ENCODE data around the gene GTPBP6.
"Not testable (repeated sequence)": the region's sequence is repeated elsewhere in the genome, so short reads cannot be mapped to it uniquely, and the experiment has no call there.

GTPBP6 gene

DNA sequence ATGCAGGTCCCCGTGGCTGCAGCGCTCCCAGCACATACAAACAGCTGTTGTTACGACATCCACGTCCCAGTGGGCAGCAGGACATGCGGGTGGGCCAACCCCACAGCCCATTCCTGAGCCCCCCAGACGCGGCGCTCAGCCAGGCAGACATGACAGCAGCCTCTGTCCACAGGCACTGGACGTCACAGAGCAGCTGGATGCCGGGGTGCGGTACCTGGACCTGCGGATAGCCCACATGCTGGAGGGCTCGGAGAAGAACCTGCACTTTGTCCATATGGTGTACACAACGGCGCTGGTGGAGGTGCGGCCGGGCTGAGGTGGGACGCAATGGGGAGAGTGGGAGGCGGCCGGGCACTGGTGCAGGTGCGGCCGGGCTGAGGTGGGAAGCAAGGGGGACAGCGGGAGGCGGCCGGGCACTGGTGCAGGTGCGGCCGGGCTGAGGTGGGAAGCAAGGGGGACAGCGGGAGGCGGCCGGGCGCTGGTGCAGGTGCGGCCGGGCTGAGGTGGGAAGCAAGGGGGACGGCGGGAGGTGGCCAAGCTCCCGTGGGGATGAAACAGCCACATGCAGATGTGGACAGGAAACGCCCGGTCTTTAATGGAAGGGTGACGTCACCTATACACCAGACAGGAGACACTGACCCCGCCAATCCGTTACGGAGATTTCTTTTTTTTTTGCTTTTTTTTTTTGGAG, 28.0 kb downstream of the GTPBP6 start:
- DNase-seq, result no peak

DNA sequence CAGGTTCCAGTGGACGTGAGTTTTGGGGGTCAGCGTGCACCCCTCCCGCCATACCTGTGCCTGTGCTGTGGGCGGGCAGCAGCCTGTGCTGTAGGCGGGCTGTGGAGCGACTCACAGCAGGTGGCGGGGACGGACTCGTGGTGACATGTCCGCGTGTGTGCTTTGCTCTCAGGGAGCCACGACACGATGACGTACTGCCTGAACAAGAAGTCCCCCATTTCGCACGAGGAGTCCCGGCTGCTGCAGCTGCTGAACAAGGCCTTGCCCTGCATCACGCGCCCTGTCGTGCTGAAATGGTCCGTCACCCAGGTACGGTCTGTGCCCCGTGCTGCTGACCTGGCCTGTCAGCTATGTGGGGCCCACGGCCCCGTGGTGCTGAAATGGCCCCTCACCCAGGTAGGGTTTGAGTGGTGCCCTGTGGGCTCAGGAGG, 30.0 kb downstream of the GTPBP6 start:
- no peak for DNase-seq

DNA sequence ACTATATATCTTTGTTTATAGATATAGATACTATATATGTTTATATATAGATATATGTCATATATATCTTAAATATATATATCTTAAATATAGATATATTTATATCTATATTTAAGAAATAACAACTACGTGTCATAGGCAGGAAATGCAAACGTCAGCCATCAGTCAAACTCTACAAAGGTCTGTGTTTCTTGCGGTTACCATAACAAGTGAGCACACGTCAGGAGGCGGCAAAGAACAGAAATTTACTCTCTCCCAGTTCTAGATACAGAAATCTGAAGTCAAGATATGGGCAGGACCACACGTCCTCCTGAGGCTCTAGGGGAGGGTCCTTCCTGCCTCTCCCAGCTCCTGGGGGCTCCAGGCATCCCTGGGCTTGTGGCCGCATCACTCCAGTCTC, 30.9 kb downstream of the GTPBP6 start:
- no peak for DNase-seq

DNA sequence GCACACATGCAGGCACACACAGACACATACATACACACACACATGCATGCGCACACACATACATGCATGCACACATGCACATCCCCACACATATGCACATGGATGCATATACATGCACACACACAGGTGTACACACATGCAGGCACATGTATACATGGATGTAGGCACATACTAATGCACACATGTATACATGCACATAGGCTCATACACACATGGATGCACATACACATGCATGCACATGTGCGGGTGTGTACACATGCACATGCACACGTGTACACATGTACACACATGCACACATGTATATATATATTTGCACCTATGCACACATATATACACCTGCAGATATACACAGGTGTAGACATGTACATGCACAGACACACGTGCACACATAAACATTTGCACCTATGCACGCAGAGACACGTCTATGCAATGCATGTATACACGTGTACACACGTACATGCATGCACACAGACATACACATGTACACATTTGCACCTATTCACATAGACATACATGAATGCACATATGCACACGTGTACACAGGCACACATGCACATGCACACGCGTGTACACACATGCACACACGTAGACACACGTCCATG, 33.4 kb downstream of the GTPBP6 start:
- DNase-seq, result no peak

DNA sequence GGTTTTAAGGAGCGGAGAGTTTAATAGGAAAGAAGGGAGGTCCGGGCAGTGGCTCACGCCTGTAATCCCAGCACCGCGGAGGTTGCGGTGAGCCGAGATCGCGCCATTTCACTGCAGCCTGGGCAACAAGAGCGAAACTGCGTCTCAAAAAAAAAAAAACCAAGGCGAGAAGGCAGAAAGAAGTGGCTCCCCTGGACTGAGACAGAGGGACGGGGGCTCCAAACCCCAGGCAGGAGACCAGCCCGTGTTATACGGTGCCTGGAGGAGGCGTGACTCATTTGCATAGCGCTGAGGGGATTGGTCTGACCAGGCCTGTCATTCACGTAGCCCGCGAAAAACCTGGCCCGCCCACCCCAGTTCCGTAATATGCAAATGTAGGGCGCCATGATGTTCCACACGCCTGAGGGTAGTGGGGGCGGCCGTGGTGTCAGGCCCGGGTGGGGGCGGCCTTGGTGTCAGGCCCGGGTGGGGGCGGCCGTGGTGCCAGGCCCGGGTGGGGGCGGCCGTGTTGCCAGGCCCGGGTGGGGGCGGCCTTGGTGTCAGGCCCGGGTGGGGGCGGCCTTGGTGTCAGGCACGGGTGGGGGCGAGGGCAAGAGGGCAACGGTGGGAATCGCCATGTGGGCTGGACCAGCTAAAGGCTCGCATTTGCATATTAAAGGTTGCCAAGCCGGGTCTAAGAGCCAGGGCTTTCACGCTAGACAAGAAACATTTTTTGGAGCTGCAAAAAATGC, 35.3 kb downstream of the GTPBP6 start:
- no peak for DNase-seq

DNA sequence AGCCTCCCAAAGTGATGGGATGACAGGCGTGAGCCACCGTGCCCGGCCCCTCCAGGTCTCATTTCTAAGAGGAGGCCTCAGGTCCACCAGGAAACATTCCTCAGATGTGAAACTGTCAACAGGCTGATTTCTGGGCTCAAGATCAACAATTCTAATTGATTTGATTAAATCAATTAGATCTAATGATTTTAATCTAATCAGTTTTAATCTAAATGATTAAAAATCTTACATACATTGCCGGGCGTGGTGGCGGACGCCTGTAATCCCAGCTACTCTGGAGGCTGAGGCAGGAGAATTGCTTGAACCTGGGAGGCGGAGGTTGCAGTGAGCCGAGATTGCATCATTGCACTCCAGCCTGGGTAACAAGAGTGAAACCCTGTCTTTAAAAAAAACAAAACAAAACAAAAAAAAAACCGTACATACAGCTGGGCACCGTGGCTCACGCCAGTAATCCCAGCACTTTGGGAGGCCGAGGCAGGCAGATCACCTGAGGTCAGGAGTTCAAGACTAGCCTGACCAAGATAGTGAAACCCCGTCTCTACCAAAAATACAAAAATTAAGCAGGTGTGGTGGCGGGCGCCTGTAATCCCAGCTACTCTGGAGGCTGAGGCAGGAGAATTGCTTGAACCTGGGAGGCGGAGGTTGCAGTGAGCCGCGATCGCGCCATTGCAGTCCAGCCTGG, 36.5 kb downstream of the GTPBP6 start:
- not testable (repeated sequence) for DNase-seq

DNA sequence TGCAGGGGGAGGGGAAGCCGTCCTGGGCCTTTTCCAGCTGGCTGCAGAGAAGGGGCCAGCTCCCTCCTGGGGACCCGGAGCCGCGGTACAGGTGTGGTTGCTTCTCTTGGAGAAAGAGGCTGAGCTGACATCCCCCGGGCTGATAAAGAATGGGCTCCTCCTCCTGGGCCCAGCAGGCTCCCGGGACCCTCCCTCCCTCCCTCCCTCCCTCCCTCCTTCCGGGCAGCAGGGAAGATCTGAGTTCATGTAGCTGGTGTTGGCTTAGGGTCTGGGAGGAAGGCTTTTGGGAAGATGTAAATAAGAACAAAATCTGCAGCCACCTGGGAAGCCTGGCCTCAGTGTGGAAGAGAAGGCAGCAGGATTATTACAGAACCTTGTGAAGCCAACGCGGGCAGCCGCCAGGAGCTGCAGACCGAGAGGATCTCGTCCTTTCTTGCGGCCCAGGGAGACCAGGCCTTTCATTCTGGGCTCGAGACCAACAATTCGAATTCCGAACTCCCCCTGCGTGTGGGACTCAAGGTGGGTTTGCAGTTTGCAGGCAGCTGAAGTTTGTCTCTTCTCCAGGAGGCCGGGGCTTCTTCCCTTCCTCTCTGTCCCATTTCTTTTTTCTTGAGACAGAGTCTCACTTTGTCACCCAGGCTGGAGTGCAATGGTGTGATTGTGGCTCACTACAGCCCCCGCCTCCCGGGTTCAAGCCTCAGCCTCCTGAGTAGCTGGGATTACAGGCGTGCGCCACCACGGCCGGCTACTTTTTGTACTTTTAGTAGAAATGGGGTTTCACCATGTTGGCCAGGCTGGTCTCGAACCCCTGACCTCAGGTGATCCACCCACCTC, 37.2 kb downstream of the GTPBP6 start, which contains the start of gene PLCXD1:
Gene PLCXD1 (plus strand): TSS at position 216 of the 834 bp plus-strand sequence. CDS start 2,807 bp downstream, outside the sequence.
- DNase-seq, result no peak

DNA sequence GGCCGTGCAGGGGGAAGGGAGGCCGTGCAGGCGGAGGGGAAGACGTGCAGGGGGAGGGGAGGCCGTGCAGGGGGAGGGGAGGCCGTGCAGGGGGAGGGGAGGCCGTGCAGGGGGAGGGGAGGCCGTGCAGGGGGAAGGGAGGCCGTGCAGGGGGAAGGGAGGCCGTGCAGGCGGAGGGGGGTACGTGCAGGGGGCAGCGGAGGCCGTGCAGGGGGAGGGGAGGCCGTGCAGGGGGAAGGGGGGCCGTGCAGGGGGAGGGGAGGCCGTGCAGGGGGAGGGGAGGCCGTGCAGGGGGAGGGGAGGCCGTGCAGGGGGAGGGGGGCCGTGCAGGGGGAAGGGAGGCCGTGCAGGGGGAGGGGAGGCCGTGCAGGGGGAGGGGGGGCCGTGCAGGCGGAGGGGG, 37.9 kb downstream of the GTPBP6 start:
- DNase-seq, result not testable (repeated sequence)

DNA sequence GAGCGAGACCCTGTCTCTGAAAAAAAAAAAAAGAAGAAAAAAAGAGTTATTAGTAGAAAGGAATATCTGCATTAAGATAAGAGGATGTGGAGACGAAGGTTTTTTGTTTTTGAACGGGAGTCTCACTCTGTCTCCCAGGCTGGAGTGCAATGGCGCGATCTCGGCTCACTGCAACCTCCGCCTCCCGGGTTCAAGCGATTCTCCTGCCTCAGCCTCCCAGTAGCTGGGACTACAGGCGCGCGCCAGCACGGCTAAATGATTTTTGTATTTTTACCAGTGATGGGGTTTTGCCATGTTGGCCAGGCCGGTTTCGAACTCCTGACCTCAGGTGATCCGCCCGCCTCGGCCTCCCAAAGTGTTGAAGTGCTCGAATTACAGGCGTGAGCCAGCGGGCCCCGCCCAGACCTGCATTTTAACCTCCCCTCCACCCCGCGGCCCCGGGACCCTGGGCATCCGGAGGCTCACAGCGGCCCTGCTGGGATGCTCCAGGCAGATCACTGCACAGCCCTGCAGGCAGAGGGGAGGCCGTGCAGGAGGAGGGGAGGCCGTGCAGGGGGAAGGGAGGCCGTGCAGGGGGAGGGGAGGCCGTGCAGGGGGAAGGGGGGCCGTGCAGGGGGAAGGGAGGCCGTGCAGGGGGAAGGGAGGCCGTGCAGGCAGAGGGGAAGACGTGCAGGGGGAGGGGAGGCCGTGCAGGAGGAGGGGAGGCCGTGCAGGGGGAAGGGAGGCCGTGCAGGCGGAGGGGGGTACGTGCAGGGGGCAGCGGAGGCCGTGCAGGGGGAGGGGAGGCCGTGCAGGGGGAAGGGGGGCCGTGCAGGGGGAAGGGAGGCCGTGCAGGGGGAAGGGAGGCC, 38.6 kb downstream of the GTPBP6 start:
- not testable (repeated sequence) for DNase-seq

DNA sequence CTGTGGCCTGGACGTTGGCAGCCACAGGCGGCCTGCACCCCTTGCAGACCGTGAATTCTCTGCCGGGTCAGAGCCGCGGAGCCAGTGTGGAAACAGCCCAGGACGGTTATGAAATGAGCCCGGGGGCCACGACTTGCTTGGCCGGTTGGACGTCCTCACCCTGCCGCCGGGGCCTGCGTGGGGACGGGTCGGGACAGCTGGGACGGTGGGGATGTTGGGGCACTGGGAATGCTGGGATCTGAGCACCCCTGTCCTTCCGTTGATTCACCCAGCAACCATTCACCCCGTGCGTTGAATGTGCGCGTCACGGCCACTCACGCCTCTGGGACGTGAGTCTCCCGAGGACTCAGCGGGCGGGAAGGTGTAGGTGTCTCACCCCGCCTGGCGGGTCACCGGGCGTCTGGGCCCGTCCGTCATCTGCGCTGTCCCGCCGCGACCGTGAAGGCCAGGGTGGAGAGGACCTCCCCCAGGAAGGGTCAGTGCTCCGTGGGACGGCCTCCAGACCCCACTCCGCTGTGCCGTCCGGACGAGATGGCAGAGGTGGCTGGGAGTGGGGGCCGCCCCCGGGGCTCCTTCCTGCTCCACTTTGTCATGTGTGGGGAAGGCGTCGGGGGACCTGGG, 41.9 kb downstream of the GTPBP6 start:
- DNase-seq, result no peak

DNA sequence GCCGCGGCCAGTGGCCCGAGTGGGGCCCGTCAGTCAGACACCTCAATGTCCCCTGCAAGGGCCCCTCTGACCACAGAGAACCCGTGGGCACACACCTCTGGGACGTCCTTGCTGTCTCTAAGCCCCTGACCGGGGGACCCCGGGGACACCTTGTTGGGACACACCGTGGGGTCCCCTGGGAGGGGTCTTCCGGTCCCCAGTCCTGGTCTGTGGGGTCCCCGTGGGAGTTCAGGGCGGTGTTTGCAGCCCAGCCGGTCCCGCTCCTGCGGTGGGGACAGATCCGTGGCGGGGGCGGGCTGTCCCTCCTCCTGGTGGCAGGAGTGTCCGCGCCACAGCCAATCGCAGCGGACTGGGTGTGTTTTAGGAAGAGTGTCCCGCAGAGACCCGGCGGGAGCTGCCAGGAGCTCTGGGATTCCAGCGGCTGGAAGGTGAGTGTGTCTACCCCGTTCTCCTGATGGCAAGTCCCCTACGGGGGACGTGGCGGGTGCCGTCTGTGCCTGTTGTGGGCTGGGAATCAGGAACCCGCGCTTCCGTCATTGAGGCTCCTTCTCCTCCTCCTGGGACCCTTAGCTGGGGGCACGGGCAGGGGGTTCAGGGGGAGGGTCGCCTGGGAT, 42.5 kb downstream of the GTPBP6 start:
- DNase-seq, result no peak

DNA sequence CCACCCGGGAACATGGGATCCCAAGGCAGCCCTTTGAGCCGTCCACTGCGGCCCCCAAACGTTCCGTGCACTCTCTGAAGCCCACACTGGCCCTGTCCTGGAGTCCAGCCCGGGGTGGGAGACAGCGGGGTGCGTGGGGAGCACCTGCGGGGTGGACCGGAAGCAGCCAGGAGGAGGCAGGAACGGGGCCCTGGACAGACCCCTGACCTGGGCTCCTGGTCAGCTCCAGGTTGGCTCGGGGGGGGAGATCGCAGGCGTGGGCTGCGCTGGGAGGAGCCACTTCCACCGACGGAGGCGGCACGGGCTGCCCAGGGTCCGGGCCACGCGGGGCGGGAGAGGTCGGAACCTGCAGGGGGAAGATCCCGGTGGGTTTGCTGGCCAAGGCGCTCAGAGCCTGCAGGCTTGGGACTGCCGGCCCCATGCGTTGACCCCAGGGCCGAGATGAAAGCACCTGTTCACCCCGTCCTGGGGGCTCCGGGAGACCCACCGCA, 43.1 kb downstream of the GTPBP6 start:
- DNase-seq, result no peak

DNA sequence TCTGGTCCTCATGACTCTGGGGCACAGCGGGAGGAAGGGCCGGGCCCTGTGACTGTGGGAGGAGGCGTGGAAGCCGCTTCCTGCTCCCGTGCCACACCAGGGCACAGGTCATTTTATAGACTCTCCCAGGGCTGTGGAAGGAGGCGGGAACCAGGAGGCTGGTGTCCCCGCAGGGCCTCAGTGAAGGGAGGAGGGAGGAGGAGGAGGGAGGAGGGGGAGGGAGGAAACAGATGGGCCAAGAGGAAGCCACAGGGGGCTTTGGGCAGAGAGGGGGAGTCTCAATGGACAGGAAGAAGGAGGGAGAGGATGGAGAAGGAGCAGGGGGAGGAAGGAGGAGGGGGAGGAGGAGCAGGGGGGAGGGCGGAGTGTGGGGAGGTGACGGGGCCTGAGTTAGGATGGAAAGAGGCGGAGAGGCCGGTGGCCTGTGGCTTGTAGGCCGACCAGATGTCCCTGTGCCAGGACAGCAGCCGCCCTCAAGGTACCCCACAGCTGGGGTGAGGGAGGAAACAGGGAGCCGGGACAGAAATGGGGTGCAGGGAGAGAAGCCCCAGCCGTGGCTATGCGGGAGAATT, 43.6 kb downstream of the GTPBP6 start:
- DNase-seq, result no peak

DNA sequence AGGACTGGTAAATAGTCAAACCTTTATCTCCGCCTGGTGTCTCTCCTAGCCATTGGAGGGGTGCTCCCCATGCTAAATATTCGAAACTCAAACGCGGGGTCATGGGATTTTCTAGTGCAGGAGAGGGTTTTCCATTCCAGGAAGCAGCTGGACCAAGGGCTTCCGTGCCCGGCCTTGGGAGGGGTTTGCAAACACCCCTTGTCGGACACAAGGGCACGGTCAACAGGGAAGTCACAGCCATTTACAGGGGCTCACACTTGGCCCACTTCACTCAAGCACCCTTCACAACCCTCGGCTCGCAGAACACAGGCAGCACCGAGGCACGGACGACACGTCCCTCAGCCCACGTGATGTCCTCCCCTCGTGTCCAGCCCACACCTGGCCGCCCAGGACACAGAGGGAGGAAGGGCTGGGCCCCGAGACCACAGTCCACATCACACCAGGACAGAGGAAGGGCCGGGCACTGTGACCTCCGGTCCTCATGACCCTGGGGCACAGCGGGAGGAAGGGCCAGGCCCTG, 47.7 kb downstream of the GTPBP6 start:
- no peak for DNase-seq

DNA sequence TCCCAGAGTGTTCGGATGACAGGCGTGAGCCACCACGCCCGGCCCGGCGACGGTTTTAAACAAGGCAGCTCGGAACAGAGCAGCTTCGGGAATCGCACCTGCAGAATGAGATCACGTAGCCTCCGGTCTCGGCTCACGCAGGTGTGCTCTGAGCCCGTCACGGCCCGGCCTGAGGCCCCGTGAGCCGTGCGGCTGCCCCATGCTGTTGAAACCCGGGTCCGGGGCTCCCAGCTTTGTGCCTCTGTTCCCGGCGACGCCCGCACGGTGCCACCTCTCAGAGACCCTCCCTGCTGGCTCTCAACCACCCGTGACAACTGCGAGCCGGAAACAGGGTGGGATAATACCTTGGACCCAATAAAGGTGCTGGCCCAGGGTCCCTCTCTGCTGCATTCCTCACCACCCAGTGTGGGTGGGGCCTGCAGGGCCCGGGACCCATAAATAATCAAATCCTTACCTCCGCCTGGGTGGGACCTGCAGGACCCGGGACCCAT, 50.8 kb downstream of the GTPBP6 start:
- DNase-seq, result no peak

DNA sequence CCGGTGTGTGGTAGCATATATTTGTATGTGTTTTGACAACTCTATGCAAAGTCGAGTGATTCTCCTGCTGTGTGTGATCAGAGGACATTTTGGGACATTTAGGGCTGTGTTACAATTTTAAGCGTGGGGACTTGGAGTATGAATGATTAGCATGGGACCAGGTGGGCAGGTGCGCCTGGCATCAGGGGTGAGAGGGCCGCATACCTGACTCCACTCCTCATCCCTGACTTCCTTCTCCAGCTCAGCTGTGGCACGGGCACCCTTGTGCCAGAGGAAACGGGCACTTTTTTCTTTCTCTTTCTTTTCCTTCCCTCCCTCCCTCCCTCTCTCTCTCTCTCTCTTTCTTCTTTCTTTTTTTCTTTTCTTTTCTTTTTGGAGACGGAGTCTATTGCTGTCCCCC, 53.1 kb downstream of the GTPBP6 start:
- no peak for DNase-seq

DNA sequence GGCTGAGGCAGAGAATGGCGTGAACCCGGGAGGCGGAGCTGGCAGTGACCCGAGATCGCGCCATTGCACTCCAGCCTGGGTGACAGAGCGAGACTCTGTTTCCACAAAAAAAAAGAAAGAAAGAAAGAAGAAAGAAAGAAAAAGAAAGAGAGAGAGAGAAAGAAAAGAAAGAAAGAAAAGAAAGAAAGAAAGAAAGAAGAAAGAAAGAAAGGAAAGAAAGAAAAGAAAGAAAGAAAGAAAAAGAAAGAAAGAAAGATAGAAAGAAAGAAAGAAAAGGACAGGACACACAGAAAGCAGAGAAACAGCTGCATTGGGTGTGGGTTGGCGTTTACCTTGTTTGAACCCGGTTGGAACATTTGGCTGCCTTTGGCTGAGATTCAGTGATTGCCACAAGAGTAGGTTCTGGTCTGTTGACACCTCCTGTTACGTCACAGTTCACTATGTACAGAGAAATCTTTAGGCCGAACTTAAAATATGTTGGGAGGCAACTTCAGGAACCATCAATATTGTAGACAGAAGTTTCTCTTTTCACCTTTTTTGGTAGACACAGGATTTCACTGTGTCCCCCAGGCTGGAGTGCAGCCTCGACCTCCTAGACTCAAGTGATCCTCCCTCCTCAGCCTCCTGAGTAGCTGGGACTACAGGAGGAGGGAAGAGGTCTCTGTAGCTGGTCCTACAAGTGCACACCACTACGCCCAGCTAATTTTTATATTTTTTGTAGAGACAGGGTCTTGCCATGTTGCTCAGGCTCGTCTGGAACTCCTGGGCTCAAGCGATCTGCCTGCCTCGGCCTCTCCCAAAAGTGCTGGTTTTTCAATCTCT, 53.8 kb downstream of the GTPBP6 start:
- DNase-seq, result no peak

DNA sequence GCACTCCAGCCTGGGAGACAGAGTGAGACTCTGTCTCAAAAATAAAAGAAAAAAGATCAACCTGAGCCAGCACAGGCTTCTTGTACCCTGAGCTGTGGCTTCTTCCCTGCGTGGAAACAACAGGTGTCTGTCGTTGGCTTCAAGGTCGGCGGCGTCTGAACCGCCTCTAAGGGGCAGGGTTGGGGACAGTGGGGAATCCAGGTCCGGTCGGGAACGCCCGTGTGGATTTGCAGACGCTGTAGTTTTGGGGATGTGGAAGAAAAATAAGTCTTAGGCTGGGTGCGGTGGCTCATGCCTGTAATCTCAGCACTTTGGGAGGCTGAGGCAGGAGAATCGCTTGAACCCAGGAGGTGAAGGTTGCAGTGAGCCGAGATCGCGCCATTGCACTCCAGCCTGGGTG, 54.6 kb downstream of the GTPBP6 start:
- DNase-seq, result not testable (repeated sequence)

Data from NCI-H1417 treated with DMSO at 0.1 percent for 48 hours (cell line).